ENCODE data around the gene OR4D9. TPM values are rescaled to one million over a fixed set of nuclear protein-coding genes. Genes with fewer than 3 reads are reported as not detected.
A peak's percentile ranks its signal among the peaks of the same experiment; 100 is the strongest.
"Not testable (repeated sequence)": the region's sequence is repeated elsewhere in the genome, so short reads cannot be mapped to it uniquely, and the experiment has no call there.

Gene OR4D9
- total RNA-seq, 2 donors from 2014 or later = not detected

DNA sequence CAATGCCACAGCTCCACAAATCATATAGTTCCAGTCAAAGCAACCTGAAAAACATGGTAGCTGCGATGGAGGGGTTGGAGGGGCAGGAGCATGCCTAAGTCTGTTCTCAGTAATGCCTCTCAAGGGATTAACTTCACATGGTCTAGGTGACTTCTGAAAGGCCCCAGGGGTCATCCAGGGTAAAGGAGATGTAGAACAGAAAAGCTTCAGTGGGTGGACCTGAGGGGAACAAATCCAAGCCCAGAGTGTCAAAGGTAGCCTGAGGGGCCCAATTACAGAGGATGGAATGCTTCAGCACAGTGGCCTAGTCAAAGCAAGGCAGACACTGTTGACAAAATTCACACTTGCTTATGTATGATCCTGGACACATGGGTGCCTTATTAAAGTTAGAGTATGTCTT lies 23.3 kb downstream of the OR4D9 start:
- H3K4me1 Mint-ChIP-seq (ENCODE audit: low read depth) = peaks cover 19% of the 10 kb centered on the region

GRCh38 chr11:59542142-59542810 lies 30.9 kb downstream of the OR4D9 start:
- Mint-ChIP-seq H3K27me3 (ENCODE audit: low read depth) (no peaks in the 10 kb centered on the region), H3K4me3 (no peak overlapping the region), H3K36me3 (ENCODE audit: insufficient read depth in 2 of 2) (peaks cover 0 to 2% of the 10 kb centered on the region in 2 donors), H3K27ac (no peak overlapping the region), H3K9me3 (peaks cover 0 to 2% of the 10 kb centered on the region in 2 donors), H3K4me1 (ENCODE audit: low read depth) (peaks cover 15% of the 10 kb centered on the region)
- no peak for ATAC-seq (replicated peaks in 1 of 2)
- no peak for DNase-seq

More for the DNA sequence above, 23.3 kb downstream of the OR4D9 start:
- no peaks in the 10 kb centered on the region for H3K27me3 Mint-ChIP-seq (ENCODE audit: low read depth)
- no peak for DNase-seq
- no peaks in the 10 kb centered on the region for H3K9me3 Mint-ChIP-seq
- no peak overlapping the region for H3K27ac Mint-ChIP-seq
- no peaks in the 10 kb centered on the region for H3K36me3 Mint-ChIP-seq (ENCODE audit: insufficient read depth in 2 of 2)
- ATAC-seq (replicated peaks in 1 of 2) = no peak
- no peak overlapping the region for H3K4me3 Mint-ChIP-seq

DNA sequence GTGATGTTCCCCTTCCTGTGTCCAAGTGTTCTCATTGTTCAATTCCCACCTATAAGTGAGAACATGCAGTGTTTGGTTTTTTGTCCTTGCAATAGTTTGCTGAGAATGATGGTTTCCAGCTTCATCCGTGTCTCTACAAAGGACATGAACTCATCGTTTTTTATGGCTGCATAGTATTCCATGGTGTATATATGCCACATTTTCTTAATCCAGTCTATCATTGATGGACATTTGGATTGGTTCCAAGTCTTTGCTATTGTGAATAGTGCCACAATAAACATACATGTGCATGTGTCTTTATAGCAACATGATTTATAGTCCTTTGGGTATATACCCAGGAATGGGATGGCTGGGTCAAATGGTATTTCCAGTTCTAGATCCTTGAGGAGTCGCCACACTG lies 32.4 kb downstream of the OR4D9 start:
- H3K36me3 Mint-ChIP-seq (ENCODE audit: insufficient read depth in 2 of 2); ATAC-seq (replicated peaks in 1 of 2); H3K4me1 Mint-ChIP-seq (ENCODE audit: low read depth); H3K4me3 Mint-ChIP-seq; H3K9me3 Mint-ChIP-seq; H3K27me3 Mint-ChIP-seq (ENCODE audit: low read depth); H3K27ac Mint-ChIP-seq; DNase-seq: not testable (repeated sequence)

GRCh38 chr11:59544869-59545178 lies 33.5 kb downstream of the OR4D9 start:
- Mint-ChIP-seq H3K36me3 (ENCODE audit: insufficient read depth in 2 of 2) (peaks cover 0 to 2% of the 10 kb centered on the region in 2 donors), H3K9me3 (peaks cover 0 to 2% of the 10 kb centered on the region in 2 donors), H3K27ac (no peak overlapping the region), H3K27me3 (ENCODE audit: low read depth) (no peaks in the 10 kb centered on the region), H3K4me1 (ENCODE audit: low read depth) (peaks cover 20% of the 10 kb centered on the region), H3K4me3 (no peak overlapping the region)
- no peak for DNase-seq
- ATAC-seq (replicated peaks in 1 of 2) = no peak

- peaks cover 0 to 2% of the 10 kb centered on the region in 2 donors for H3K36me3 Mint-ChIP-seq (ENCODE audit: insufficient read depth in 2 of 2)
- no peaks in the 10 kb centered on the region for H3K27me3 Mint-ChIP-seq (ENCODE audit: low read depth)
- H3K9me3 Mint-ChIP-seq = peaks cover 0 to 2% of the 10 kb centered on the region in 2 donors
- ATAC-seq (replicated peaks in 1 of 2) (peak in 1 of 2 donors; percentile 12), DNase-seq (no peak)
- no peak overlapping the region for H3K4me3 Mint-ChIP-seq
- peaks cover 23% of the 10 kb centered on the region for H3K4me1 Mint-ChIP-seq (ENCODE audit: low read depth)
- H3K27ac Mint-ChIP-seq = no peak overlapping the region
Measured at GRCh38 chr11:59545179-59546020, 34.1 kb downstream of the OR4D9 start.

- not testable (repeated sequence) for H3K27me3 Mint-ChIP-seq (ENCODE audit: low read depth); H3K9me3 Mint-ChIP-seq; DNase-seq; H3K4me3 Mint-ChIP-seq; H3K27ac Mint-ChIP-seq; H3K36me3 Mint-ChIP-seq (ENCODE audit: insufficient read depth in 2 of 2); ATAC-seq (replicated peaks in 1 of 2)
- peaks cover 32% of the 10 kb centered on the region for H3K4me1 Mint-ChIP-seq (ENCODE audit: low read depth)
Measured at GRCh38 chr11:59547605-59548308, 36.4 kb downstream of the OR4D9 start.

GRCh38 chr11:59548309-59548656 lies 36.9 kb downstream of the OR4D9 start:
- peaks cover 0 to 2% of the 10 kb centered on the region in 2 donors for H3K36me3 Mint-ChIP-seq (ENCODE audit: insufficient read depth in 2 of 2)
- no peak overlapping the region for H3K4me3 Mint-ChIP-seq
- peaks cover 0 to 2% of the 10 kb centered on the region in 2 donors for H3K9me3 Mint-ChIP-seq
- H3K27ac Mint-ChIP-seq = no peak overlapping the region
- no peaks in the 10 kb centered on the region for H3K27me3 Mint-ChIP-seq (ENCODE audit: low read depth)
- DNase-seq (no peak), ATAC-seq (replicated peaks in 1 of 2) (no peak)
- H3K4me1 Mint-ChIP-seq (ENCODE audit: low read depth) = peaks cover 32% of the 10 kb centered on the region

- H3K4me3 Mint-ChIP-seq = peak overlapping the region; percentile 89 to 100
- no peaks in the 10 kb centered on the region for H3K27me3 Mint-ChIP-seq (ENCODE audit: low read depth)
- peak; percentile 88 to 92 for DNase-seq
- H3K4me1 Mint-ChIP-seq (ENCODE audit: low read depth) = peaks cover 27% of the 10 kb centered on the region
- H3K27ac Mint-ChIP-seq = peak overlapping the region; percentile 100
- no peaks in the 10 kb centered on the region for H3K36me3 Mint-ChIP-seq (ENCODE audit: insufficient read depth in 2 of 2)
- H3K9me3 Mint-ChIP-seq = no peaks in the 10 kb centered on the region
- peak; percentile 93 to 94 for ATAC-seq (replicated peaks in 1 of 2)
Measured at GRCh38 chr11:59550368-59550841, 39.1 kb downstream of the OR4D9 start.

DNA sequence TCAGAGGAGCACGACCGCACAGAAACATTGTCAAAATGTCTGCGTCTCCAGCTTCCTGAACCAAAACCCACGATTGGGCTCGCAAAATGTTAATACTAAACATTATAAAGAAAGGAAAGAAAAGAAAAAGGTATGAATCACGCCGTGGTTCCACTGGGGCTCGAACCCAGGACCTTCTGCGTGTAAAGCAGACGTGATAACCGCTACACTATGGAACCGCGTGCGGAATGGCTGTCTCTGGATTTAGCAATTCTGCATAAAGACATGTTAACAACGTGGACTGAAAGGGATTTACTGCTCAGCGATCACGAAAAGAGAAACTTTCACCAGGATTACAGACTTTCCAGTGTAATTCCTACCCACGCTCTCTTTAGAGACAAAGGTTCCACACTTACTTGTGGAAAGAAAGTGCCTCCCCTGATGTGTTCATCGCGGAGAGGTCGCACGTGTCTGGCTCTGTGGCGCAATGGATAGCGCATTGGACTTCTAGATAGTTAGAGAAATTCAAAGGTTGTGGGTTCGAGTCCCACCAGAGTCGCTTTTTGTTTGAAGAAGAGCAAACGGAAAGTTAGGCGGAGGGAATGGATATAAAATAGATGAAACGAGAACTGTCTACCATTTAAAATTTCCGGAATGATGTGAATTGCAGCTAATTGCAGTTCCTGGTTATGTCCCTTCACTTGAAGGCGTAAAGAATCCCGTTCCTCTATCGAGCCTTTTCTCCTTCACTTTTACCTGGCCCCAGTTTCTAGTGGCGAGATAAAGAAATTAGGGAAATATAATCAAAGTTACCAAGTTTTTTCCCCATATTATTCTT lies 39.7 kb downstream of the OR4D9 start:
- Mint-ChIP-seq H3K36me3 (ENCODE audit: insufficient read depth in 2 of 2) (no peaks in the 10 kb centered on the region), H3K27ac (peak overlapping the region; percentile 100), H3K4me3 (peak overlapping the region; percentile 89 to 100), H3K27me3 (ENCODE audit: low read depth) (no peaks in the 10 kb centered on the region), H3K4me1 (ENCODE audit: low read depth) (peaks cover 33% of the 10 kb centered on the region), H3K9me3 (no peaks in the 10 kb centered on the region)
- DNase-seq (peak; percentile 76 to 81), ATAC-seq (replicated peaks in 1 of 2) (peak; percentile 56 to 57)

- Mint-ChIP-seq H3K9me3 (no peaks in the 10 kb centered on the region), H3K36me3 (ENCODE audit: insufficient read depth in 2 of 2) (no peaks in the 10 kb centered on the region), H3K4me1 (ENCODE audit: low read depth) (peaks cover 41% of the 10 kb centered on the region), H3K27ac (peak overlapping the region; percentile 100), H3K4me3 (peak overlapping the region; percentile 89 to 100), H3K27me3 (ENCODE audit: low read depth) (no peaks in the 10 kb centered on the region)
- no peak for ATAC-seq (replicated peaks in 1 of 2)
- no peak for DNase-seq
Measured at GRCh38 chr11:59551659-59552521, 40.6 kb downstream of the OR4D9 start.

DNA sequence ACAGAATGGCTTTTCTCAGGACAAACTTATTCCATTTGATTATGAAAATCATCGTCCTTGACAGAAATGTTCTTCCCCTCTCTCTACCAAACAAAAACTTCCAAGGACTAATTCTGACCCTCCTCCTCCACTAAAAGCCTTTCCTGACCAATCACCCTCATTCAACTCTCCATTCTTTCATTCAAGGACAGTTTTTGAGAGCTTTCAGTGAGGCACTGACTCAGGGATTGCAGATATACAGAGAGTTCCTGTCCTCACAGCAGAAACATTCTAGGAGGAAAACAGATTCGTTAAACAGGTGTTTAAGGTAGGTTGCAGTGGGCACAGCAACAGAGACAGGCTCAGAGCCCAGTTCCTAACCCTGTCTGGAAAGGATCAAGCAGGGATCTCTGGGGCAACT lies 41.5 kb downstream of the OR4D9 start:
- DNase-seq (no peak), ATAC-seq (replicated peaks in 1 of 2) (no peak)
- Mint-ChIP-seq H3K4me3 (no peak overlapping the region), H3K27me3 (ENCODE audit: low read depth) (no peaks in the 10 kb centered on the region), H3K36me3 (ENCODE audit: insufficient read depth in 2 of 2) (no peaks in the 10 kb centered on the region), H3K27ac (no peak overlapping the region), H3K9me3 (no peaks in the 10 kb centered on the region), H3K4me1 (ENCODE audit: low read depth) (peaks cover 51% of the 10 kb centered on the region)

GRCh38 chr11:59553323-59553722 lies 42.0 kb downstream of the OR4D9 start:
- ATAC-seq (replicated peaks in 1 of 2) (no peak), DNase-seq (no peak)
- Mint-ChIP-seq H3K9me3 (no peaks in the 10 kb centered on the region), H3K27ac (no peak overlapping the region), H3K27me3 (ENCODE audit: low read depth) (no peaks in the 10 kb centered on the region), H3K4me3 (no peak overlapping the region), H3K4me1 (ENCODE audit: low read depth) (peaks cover 56% of the 10 kb centered on the region), H3K36me3 (ENCODE audit: insufficient read depth in 2 of 2) (no peaks in the 10 kb centered on the region)
